HG03457 (cell line): ENCODE results near the gene GBP1.
"Not testable (repeated sequence)": the region's sequence is repeated elsewhere in the genome, so short reads cannot be mapped to it uniquely, and the experiment has no call there.

Experiments used
- ATAC-seq: cut with Tn5 transposase; IDR thresholded peaks from one replicate; pipeline ENCODE4 v1.9.1; 2021; ENCODE audit warnings: moderate number of reproducible peaks; ENCODE audit not compliant: unreplicated experiment

The GBP1 gene

GRCh38 chr1:89018318-89018717 is 46.7 kb downstream of the GBP1 start:
- not testable (repeated sequence) for ATAC-seq

GRCh38 chr1:89008511-89008910 is 56.5 kb downstream of the GBP1 start:
- no peak for ATAC-seq

- no peak for ATAC-seq
Measured at GRCh38 chr1:89005286-89006151, 59.5 kb downstream of the GBP1 start.
